Muscle layer of duodenum (tissue), 2 donors: ENCODE results near the gene CENPX.

Experiments used
- H3K27ac ChIP-seq: one replicate; pipeline ENCODE4 v1.7.0; 2013; ENCODE audit warnings: mild to moderate bottlenecking, low read length
- H3K27me3 ChIP-seq: one replicate; pipeline ENCODE4 v1.7.0; 2013; ENCODE audit warnings: low read depth, mild to moderate bottlenecking, control low read depth, low read length
- H3K36me3 ChIP-seq, 2 donors: one replicate each; pipeline ENCODE4 v1.7.0; 2013; ENCODE audit warnings: low read length in 2 of 2, control low read depth in 1 of 2, mild to moderate bottlenecking in 1 of 2; ENCODE audit not compliant: insufficient read depth in 2 of 2, control insufficient read depth in 1 of 2
- H3K4me1 ChIP-seq, 2 donors: one replicate each; pipeline ENCODE4 v1.7.0; 2013; ENCODE audit warnings: low read length in 2 of 2, mild to moderate bottlenecking in 2 of 2, control low read depth in 1 of 2, moderate library complexity in 1 of 2; ENCODE audit not compliant: insufficient read depth in 2 of 2, control insufficient read depth in 1 of 2
- H3K4me3 ChIP-seq, 2 donors: one replicate each; pipeline ENCODE4 v1.7.0; 2013; ENCODE audit warnings: low read length in 2 of 2, low read depth in 1 of 2, mild to moderate bottlenecking in 1 of 2
- H3K9me3 ChIP-seq, 2 donors: one replicate each; pipeline ENCODE4 v1.7.0; 2013; ENCODE audit warnings: low read length in 2 of 2, control low read depth in 1 of 2, mild to moderate bottlenecking in 1 of 2; ENCODE audit not compliant: control insufficient read depth in 1 of 2
- donor health status: healthy.

Gene CENPX

GRCh38 chr17:82005701-82006348, 16.9 kb downstream of the CENPX start:
- no peak overlapping the region for H3K27ac ChIP-seq
- peaks cover 0 to 8% of the 10 kb centered on the region in 2 donors for H3K36me3 ChIP-seq
- H3K4me3 ChIP-seq: no peak overlapping the region
- H3K27me3 ChIP-seq: no peaks in the 10 kb centered on the region
- no peaks in the 10 kb centered on the region for H3K9me3 ChIP-seq
- peaks cover 0 to 34% of the 10 kb centered on the region in 2 donors for H3K4me1 ChIP-seq

GRCh38 chr17:82004517-82005455, 17.9 kb downstream of the CENPX start:
- H3K36me3 ChIP-seq: peaks cover 0 to 8% of the 10 kb centered on the region in 2 donors
- H3K4me3 ChIP-seq: no peak overlapping the region
- H3K9me3 ChIP-seq: no peaks in the 10 kb centered on the region
- no peak overlapping the region for H3K27ac ChIP-seq
- peaks cover 0 to 34% of the 10 kb centered on the region in 2 donors for H3K4me1 ChIP-seq
- H3K27me3 ChIP-seq: no peaks in the 10 kb centered on the region

- Histone ChIP-seq H3K27me3 (no peaks in the 10 kb centered on the region), H3K36me3 (peaks cover 0 to 3% of the 10 kb centered on the region in 2 donors), H3K4me1 (peaks cover 0 to 34% of the 10 kb centered on the region in 2 donors), H3K4me3 (no peak overlapping the region), H3K9me3 (no peaks in the 10 kb centered on the region), H3K27ac (no peak overlapping the region)
These were observed 19.0 kb downstream of the CENPX start for GRCh38 chr17:82003411-82004381.

- Histone ChIP-seq H3K9me3 (no peaks in the 10 kb centered on the region), H3K27ac (no peak overlapping the region), H3K4me1 (peaks cover 0 to 30% of the 10 kb centered on the region in 2 donors), H3K36me3 (peaks cover 0 to 2% of the 10 kb centered on the region in 2 donors), H3K4me3 (no peak overlapping the region), H3K27me3 (no peaks in the 10 kb centered on the region)
These were observed 21.1 kb downstream of the CENPX start for GRCh38 chr17:82001571-82002056.

GRCh38 chr17:82000803-82001570, 21.7 kb downstream of the CENPX start:
- Histone ChIP-seq H3K27ac (no peak overlapping the region), H3K27me3 (no peaks in the 10 kb centered on the region), H3K9me3 (no peaks in the 10 kb centered on the region), H3K36me3 (peaks cover 0 to 9% of the 10 kb centered on the region in 2 donors), H3K4me1 (peaks cover 0 to 23% of the 10 kb centered on the region in 2 donors), H3K4me3 (no peak overlapping the region)

GRCh38 chr17:81999976-82000802, 22.5 kb downstream of the CENPX start:
- no peak overlapping the region for H3K4me3 ChIP-seq
- H3K36me3 ChIP-seq: peaks cover 0 to 10% of the 10 kb centered on the region in 2 donors
- peaks cover 0 to 18% of the 10 kb centered on the region in 2 donors for H3K4me1 ChIP-seq
- no peaks in the 10 kb centered on the region for H3K9me3 ChIP-seq
- no peaks in the 10 kb centered on the region for H3K27me3 ChIP-seq
- H3K27ac ChIP-seq: no peak overlapping the region

- Histone ChIP-seq H3K36me3 (peaks cover 0 to 10% of the 10 kb centered on the region in 2 donors), H3K9me3 (no peaks in the 10 kb centered on the region), H3K4me3 (no peak overlapping the region), H3K27me3 (no peaks in the 10 kb centered on the region), H3K4me1 (peaks cover 0 to 17% of the 10 kb centered on the region in 2 donors), H3K27ac (no peak overlapping the region)
These were observed 23.1 kb downstream of the CENPX start for GRCh38 chr17:81999587-81999975.

- Histone ChIP-seq H3K4me1 (peaks cover 0 to 10% of the 10 kb centered on the region in 2 donors), H3K27me3 (no peaks in the 10 kb centered on the region), H3K27ac (no peak overlapping the region), H3K4me3 (no peak overlapping the region), H3K36me3 (peaks cover 0 to 10% of the 10 kb centered on the region in 2 donors), H3K9me3 (no peaks in the 10 kb centered on the region)
These were observed 23.8 kb downstream of the CENPX start for GRCh38 chr17:81998691-81999438.

- Histone ChIP-seq H3K27ac (no peak overlapping the region), H3K4me1 (peaks cover 0 to 4% of the 10 kb centered on the region in 2 donors), H3K36me3 (peaks cover 0 to 14% of the 10 kb centered on the region in 2 donors), H3K4me3 (no peak overlapping the region), H3K9me3 (no peaks in the 10 kb centered on the region), H3K27me3 (no peaks in the 10 kb centered on the region)
These were observed 24.5 kb downstream of the CENPX start for GRCh38 chr17:81998212-81998611.
